Stimulated activated CD8-positive, alpha-beta memory T cell treated with anti-CD3 and anti-CD28 coated beads, Interleukin-4, amount 100 ng/mL, for 24 hours (primary cell): ENCODE measurements around the gene SYK.
"Not testable (repeated sequence)": the region's sequence is repeated elsewhere in the genome, so short reads cannot be mapped to it uniquely, and the experiment has no call there.

ENCODE experiments used
- DNase-seq: peaks from one replicate; pipeline ENCODE4 v3.0.0-alpha.2; 2020; ENCODE audit warnings: low read depth

SYK gene

GRCh38 chr9:90795871-90796317, 5.7 kb upstream of the SYK start:
- no peak for DNase-seq

DNA sequence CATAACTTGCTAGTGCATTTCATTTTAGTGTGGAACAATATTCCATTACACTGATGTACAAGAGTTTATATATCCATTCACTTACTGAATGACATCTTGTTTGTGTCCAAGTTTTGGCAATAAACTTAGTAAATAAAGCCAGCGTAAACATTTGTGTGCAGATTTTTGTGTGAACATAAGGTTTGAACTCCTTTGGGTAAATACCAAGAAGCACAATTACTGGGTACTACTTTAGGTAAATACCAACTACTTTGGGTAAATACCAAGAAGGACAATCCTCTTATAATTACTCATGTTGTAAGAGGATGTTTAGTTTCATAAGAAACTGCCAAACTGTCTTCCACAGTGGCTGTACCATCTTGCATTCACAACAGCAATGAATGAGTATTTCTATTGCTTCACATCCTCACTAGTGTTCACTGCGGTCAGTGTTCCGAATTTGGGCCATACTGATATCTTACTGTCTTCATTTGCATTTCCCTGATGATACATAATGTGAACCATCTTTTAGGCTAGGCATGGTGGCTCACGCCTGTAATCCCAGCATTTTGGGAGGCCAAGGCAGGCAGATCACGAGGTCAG, 2.3 kb upstream of the SYK start:
- no peak for DNase-seq

GRCh38 chr9:90801973-90802322, 329 bp downstream of the SYK start:
- DNase-seq = no peak

- DNase-seq = no peak
These were observed 867 bp downstream of the SYK start for GRCh38 chr9:90802386-90802985.

GRCh38 chr9:90803860-90804593, 2.4 kb downstream of the SYK start:
- DNase-seq = no peak

GRCh38 chr9:90805006-90805996, 3.7 kb downstream of the SYK start:
- no peak for DNase-seq

- DNase-seq = no peak
These were observed 5.4 kb downstream of the SYK start for GRCh38 chr9:90807006-90807405.

GRCh38 chr9:90808398-90808797, 6.8 kb downstream of the SYK start:
- no peak for DNase-seq

GRCh38 chr9:90808890-90809685, 7.5 kb downstream of the SYK start:
- DNase-seq = no peak

- DNase-seq = no peak
These were observed 9.1 kb downstream of the SYK start for GRCh38 chr9:90810691-90811090.

DNA sequence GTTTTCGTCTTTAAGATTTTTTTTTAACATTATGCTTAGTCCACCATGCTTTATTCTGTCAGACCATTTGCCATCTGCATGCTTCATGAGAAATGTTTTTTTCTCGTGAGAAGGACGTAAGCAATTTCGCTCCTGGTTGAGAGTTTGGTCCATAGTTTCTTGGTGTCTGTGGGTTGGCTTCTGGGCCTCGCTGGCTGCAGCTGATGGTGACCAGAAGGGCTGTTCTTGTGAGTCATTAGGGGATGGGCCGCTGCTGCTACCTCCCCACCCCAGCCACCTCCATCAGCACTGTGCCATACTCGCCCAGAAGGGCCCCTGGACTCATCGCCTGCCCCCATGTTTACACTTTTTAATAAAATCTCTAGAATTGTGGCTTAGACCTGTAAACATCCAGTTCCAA, 11.4 kb downstream of the SYK start:
- DNase-seq = no peak

DNA sequence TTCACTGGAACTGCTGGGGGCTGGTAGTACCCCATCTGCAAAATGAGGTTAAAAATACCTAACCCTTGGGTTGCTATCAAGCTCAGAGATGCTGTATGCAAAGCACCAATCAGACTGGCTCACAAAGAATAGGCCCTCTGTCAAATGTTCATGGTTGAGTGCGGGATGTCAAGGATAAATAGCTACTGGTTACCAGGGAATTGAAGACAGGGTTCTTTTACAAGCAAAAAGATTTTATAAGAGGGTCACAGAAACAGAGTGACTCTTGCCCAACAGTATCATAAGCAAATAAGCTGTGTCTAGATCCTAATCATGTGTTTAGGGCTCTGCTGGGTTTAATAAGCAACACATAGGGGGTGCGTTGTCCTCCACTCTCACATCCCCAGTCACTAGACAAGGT, 11.9 kb downstream of the SYK start:
- no peak for DNase-seq

- no peak for DNase-seq
These were observed 12.7 kb downstream of the SYK start for GRCh38 chr9:90814355-90814754.

- DNase-seq = no peak
These were observed 13.7 kb downstream of the SYK start for GRCh38 chr9:90815183-90815943.

DNA sequence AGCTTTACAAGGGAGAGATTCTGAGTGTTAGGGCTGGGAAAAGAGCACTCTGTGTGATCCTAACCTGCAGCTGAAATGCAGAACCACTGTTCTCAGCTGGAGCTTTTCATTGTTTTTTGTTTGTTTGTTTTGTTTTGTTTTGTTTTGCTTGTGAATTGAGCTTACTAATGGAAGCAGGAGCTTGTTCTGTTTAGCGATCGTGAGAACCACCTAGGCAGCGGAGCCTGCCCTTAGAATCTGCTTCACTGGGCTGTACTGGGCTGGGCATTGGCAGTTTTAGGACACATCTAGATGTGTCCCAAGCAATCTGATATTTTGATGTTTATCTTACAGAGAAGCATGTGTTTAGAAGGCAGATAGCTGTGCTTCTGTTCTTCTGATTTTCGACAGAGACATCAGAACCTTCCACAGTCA, 14.3 kb downstream of the SYK start:
- DNase-seq = no peak

DNA sequence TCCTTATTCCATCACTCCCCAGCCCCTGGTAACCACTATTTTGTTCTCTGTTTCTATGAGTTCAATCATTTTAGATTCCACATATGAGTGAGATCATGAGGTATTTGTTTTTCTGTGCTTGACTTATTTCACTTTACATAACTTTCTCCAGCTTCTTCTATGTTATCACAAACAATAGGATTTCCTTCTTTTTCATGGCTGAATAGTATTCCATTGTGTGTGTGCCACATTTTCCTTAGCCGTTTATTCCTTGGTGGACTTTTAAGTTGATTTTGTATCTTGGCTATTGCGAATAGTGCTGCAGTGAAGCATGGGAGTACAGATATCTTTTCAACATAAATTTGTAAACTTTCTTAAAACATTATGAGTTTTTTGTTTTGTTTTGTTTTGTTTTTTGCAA, 15.1 kb downstream of the SYK start:
- no peak for DNase-seq

DNA sequence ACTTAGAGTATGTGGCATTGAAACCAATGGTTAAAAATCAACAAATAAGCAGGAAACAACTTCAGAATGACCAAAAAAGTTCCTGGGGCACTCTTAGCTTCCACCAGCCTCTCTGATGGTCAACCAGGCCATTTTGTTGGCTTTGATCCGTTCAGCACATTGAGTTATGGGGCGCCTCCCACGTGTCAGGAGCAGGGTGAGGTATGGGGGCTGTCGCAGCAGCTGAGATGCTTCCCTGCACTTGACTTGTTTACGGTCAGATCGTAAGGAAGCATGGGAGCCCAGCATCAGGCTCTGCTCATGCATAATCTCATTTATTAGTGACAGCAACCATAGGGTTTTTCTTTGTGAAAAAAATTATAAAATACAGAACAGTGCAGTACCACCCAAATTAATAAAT, 16.7 kb downstream of the SYK start:
- no peak for DNase-seq

DNA sequence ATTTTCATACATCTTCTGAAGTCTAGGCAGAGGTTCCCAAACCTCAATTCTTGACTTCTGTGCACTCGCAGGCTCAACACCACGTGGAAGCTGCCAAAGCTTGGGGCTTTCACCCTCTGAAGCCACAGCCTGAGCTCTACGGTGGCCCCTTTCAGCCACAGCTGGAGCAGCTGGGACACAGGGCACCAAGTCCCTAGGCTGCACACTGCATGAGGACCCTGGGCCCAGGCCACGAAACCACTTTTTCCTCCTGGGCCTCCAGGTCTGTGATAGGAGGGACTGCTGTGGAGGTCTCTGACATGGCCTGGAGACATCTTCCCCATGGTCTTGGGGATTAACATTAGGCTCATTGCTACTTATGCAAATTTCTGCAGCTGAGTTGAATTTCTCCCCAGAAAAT, 18.8 kb downstream of the SYK start:
- not testable (repeated sequence) for DNase-seq

DNA sequence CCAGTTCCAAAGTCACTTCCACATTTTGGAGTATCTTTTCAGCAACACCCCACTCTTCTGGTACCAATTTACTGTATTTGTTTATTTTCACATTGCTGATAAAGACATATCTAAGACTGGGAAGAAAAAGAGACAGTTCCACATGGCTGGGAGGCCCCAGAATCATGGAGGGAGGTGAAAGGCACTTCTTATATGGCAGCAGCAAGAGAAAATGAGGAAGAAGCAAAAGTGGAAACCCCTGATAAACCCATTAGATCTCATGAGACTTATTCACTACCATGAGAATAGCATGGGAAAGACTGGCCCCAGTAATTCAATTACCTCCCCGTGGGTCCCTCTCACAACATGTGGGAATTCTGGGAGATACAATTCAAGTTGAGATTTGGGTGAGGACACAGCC, 19.6 kb downstream of the SYK start:
- DNase-seq = not testable (repeated sequence)

GRCh38 chr9:90821697-90822096, 20.1 kb downstream of the SYK start:
- DNase-seq = no peak

- no peak for DNase-seq
These were observed 21.2 kb downstream of the SYK start for GRCh38 chr9:90822866-90823265.
